Ovary (tissue), 3 donors: ENCODE results near the gene GNG7.

ENCODE experiments used
- EP300 ChIP-seq: sonication (generic); formaldehyde crosslinking; IDR thresholded peaks from one replicate; pipeline ENCODE4 v1.6.1; 2017; ENCODE audit warnings: antibody characterized with exemption
- POLR2A ChIP-seq: fragments of 450-650 bp; IDR thresholded peaks from one replicate; pipeline ENCODE4 v1.6.1; 2017; ENCODE audit warnings: antibody characterized with exemption, mild to moderate bottlenecking, moderate library complexity
- TF ChIP-seq, protein P1 (sequence below), 3 donors: fragments of 450-650 bp in 2 of 3; fragments of 200-600 bp in 1 of 3; IDR thresholded peaks; one replicate each; pipeline versions ENCODE4 v1.5.1 to v1.8.0; 2016 to 2022; ENCODE audit warnings: antibody characterized with exemption in 3 of 3, mild to moderate bottlenecking in 1 of 3
- donor health status: DM: no; HTN: no; CAD: no.

DNA sequence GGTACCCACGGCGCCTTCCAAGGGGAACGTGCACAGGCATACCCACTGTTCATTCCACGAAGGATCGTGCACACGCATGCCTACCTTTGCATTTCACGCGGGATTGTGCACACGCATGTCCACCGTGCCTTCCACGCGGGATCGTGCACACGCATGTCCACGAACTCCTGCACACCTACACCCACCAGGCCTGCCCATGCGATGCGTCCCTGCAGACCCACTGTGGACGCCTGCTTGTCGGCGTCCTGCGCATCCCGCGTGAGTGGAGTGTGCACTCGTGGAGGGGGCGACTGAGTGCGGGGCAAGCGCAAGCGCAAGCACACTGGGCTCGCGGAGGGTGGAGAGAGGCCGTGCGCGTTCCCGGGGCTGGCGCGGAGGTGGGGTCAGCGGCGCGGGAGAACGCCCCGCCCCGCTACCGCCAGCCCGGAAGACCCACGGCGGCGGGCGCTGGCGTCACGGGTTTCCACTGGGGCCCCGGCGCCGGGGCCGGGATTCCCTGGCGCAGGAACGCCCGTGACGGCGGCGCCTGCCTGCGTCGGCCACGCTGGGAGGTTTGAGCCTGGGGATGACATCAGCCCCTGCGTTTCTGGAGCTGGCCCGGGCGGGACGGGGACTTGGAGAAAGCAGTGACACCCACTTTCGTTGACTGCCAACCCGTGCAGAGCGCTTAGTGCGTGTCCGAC is 207.9 kb downstream of the GNG7 start:
- TF ChIP-seq, protein P1, sequence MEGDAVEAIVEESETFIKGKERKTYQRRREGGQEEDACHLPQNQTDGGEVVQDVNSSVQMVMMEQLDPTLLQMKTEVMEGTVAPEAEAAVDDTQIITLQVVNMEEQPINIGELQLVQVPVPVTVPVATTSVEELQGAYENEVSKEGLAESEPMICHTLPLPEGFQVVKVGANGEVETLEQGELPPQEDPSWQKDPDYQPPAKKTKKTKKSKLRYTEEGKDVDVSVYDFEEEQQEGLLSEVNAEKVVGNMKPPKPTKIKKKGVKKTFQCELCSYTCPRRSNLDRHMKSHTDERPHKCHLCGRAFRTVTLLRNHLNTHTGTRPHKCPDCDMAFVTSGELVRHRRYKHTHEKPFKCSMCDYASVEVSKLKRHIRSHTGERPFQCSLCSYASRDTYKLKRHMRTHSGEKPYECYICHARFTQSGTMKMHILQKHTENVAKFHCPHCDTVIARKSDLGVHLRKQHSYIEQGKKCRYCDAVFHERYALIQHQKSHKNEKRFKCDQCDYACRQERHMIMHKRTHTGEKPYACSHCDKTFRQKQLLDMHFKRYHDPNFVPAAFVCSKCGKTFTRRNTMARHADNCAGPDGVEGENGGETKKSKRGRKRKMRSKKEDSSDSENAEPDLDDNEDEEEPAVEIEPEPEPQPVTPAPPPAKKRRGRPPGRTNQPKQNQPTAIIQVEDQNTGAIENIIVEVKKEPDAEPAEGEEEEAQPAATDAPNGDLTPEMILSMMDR (IDR thresholded peaks at IDR 0.05): no peak
- TF ChIP-seq EP300: no peak
- no peak for TF ChIP-seq POLR2A
